Astrocyte (in vitro differentiated cells and primary cell): ENCODE measurements around the gene SELENOO. TPM values are rescaled to one million over a fixed set of nuclear protein-coding genes. Genes with fewer than 3 reads are reported as not detected.

ENCODE experiments used
- DNase-seq: peaks from one replicate; pipeline ENCODE4 v3.0.0-alpha.2; 2010; ENCODE audit warnings: low read depth
- FAIRE-seq: peaks from 2 replicates; lab custom pipeline; 2011; peaks lifted over from hg19 to GRCh38; lab: Jason Lieb, UNC
- H2AFZ ChIP-seq: 2 replicates; pipeline ENCODE4 v1.6.0; 2012; ENCODE audit warnings: low read depth, low read length, inconsistent platforms
- H3K27ac ChIP-seq: 2 replicates; pipeline ENCODE4 v1.5.1; 2011; ENCODE audit warnings: low read depth, low read length, inconsistent platforms
- H3K27me3 ChIP-seq: 2 replicates; pipeline ENCODE4 v1.6.0; 2011; ENCODE audit warnings: low read length, inconsistent platforms; ENCODE audit not compliant: insufficient read depth
- H3K36me3 ChIP-seq: 2 replicates; pipeline ENCODE4 v1.5.1; 2011; ENCODE audit warnings: low read length, inconsistent platforms; ENCODE audit not compliant: insufficient read depth
- H3K4me1 ChIP-seq: 2 replicates; pipeline ENCODE4 v1.5.1; 2011; ENCODE audit warnings: low read length, inconsistent platforms; ENCODE audit not compliant: insufficient read depth
- H3K4me2 ChIP-seq: 2 replicates; pipeline ENCODE4 v1.6.0; 2012; ENCODE audit warnings: low read length, inconsistent platforms
- H3K4me3 ChIP-seq: 2 replicates; pipeline ENCODE4 v1.5.1; 2011; ENCODE audit warnings: low read depth, mild to moderate bottlenecking, low read length, inconsistent platforms; ENCODE audit not compliant: insufficient read depth
- H3K79me2 ChIP-seq: 2 replicates; pipeline ENCODE4 v1.6.0; 2012; ENCODE audit warnings: mild to moderate bottlenecking, low read length, inconsistent platforms; ENCODE audit not compliant: insufficient read depth
- H3K9ac ChIP-seq: 2 replicates; pipeline ENCODE4 v1.6.0; 2012; ENCODE audit warnings: mild to moderate bottlenecking, low read length, inconsistent platforms
- H3K9me3 ChIP-seq: 2 replicates; pipeline ENCODE4 v1.5.1; 2012; ENCODE audit warnings: low read depth, mild to moderate bottlenecking, low read length, inconsistent platforms; ENCODE audit not compliant: insufficient read depth
- H4K20me1 ChIP-seq: 2 replicates; pipeline ENCODE4 v1.6.0; 2012; ENCODE audit warnings: low read length, inconsistent platforms; ENCODE audit not compliant: insufficient read depth
- H3K27ac Mint-ChIP-seq: one replicate; pipeline ENCODE4 v1.8.0; 2021; ENCODE audit warnings: mild to moderate bottlenecking, mixed read lengths; ENCODE audit not compliant: unreplicated experiment
- H3K27me3 Mint-ChIP-seq: one replicate; pipeline ENCODE4 v1.8.0; 2021; ENCODE audit warnings: low read depth, mixed read lengths; ENCODE audit not compliant: unreplicated experiment
- H3K36me3 Mint-ChIP-seq: one replicate; pipeline ENCODE4 v1.8.0; 2021; ENCODE audit warnings: low read depth, mixed read lengths; ENCODE audit not compliant: unreplicated experiment
- H3K4me1 Mint-ChIP-seq: one replicate; pipeline ENCODE4 v1.8.0; 2021; ENCODE audit warnings: low read depth, mixed read lengths; ENCODE audit not compliant: unreplicated experiment
- H3K4me3 Mint-ChIP-seq: one replicate; pipeline ENCODE4 v1.8.0; 2021; ENCODE audit warnings: mild to moderate bottlenecking, moderate library complexity, mixed read lengths; ENCODE audit not compliant: unreplicated experiment
- H3K9me3 Mint-ChIP-seq: one replicate; pipeline ENCODE4 v1.8.0; 2021; ENCODE audit warnings: mild to moderate bottlenecking, mixed read lengths; ENCODE audit not compliant: unreplicated experiment
- CTCF ChIP-seq: IDR thresholded peaks from 2 replicates; pipeline ENCODE4 v1.5.1; 2011; ENCODE audit warnings: low read depth, mild to moderate bottlenecking, inconsistent platforms, low read length, moderate library complexity; ENCODE audit not compliant: insufficient read depth
- EZH2 ChIP-seq: IDR thresholded peaks from 2 replicates; pipeline ENCODE4 v1.6.1; 2012; ENCODE audit warnings: mild to moderate bottlenecking, low read length, inconsistent platforms; ENCODE audit not compliant: insufficient read depth
- total RNA-seq: library from RNA; stranded (reverse); gene quantifications from 2 replicates; pipeline ENCODE4 v1.2.1, GENCODE V29; 2021

The SELENOO gene
- total RNA-seq, 1 donor from 2014 or later, result 18.5 TPM

GRCh38 chr22:50248196-50249081 is 47.6 kb downstream of the SELENOO start:
- Histone ChIP-seq H3K27me3 (no peaks in the 10 kb centered on the region), H3K27ac (peak overlapping the region; percentile 37), H4K20me1 (peaks cover 53% of the 10 kb centered on the region), H3K9ac (no peak overlapping the region), H3K79me2 (peaks cover 55% of the 10 kb centered on the region), H3K4me2 (peak overlapping the region; percentile 33), H2AFZ (no peak overlapping the region), H3K4me3 (no peak overlapping the region), H3K9me3 (no peaks in the 10 kb centered on the region), H3K4me1 (peaks cover 38% of the 10 kb centered on the region), H3K36me3 (no peaks in the 10 kb centered on the region)
- Mint-ChIP-seq H3K4me1 (peaks cover 9% of the 10 kb centered on the region), H3K9me3 (no peaks in the 10 kb centered on the region), H3K4me3 (no peak overlapping the region), H3K27ac (no peak overlapping the region), H3K27me3 (no peaks in the 10 kb centered on the region), H3K36me3 (peaks cover 5% of the 10 kb centered on the region)
- no peak for TF ChIP-seq EZH2
- TF ChIP-seq CTCF, result no peak
- no peak for FAIRE-seq
- no peak for DNase-seq

- Mint-ChIP-seq H3K27ac (no peak overlapping the region), H3K27me3 (no peaks in the 10 kb centered on the region), H3K4me1 (peaks cover 2% of the 10 kb centered on the region), H3K4me3 (peak overlapping the region; percentile 81), H3K9me3 (no peaks in the 10 kb centered on the region), H3K36me3 (peaks cover 3% of the 10 kb centered on the region)
- no peak for DNase-seq
- Histone ChIP-seq H3K4me2 (peak overlapping the region; percentile 99), H2AFZ (no peak overlapping the region), H3K36me3 (no peaks in the 10 kb centered on the region), H3K79me2 (peaks cover 43% of the 10 kb centered on the region), H3K9ac (peak overlapping the region; percentile 89), H3K4me3 (no peak overlapping the region), H3K27ac (no peak overlapping the region), H3K27me3 (no peaks in the 10 kb centered on the region), H3K4me1 (peaks cover 30% of the 10 kb centered on the region), H3K9me3 (no peaks in the 10 kb centered on the region), H4K20me1 (peaks cover 44% of the 10 kb centered on the region)
- no peak for TF ChIP-seq EZH2
- no peak for TF ChIP-seq CTCF
- FAIRE-seq, result no peak
Observed at GRCh38 chr22:50249341-50250248, 48.8 kb downstream of the SELENOO start.
